Inflammatory macrophage (primary cell): ENCODE results near the gene SAMD15.
"Not testable (repeated sequence)": the region's sequence is repeated elsewhere in the genome, so short reads cannot be mapped to it uniquely, and the experiment has no call there.

Experiments used
- DNase-seq, 2 donors: peaks; one replicate each; pipeline ENCODE4 v3.0.0-alpha.2; 2020 to 2022

SAMD15 gene

GRCh38 chr14:77375973-77376770, 1.0 kb upstream of the SAMD15 start:
- DNase-seq = peak; percentile 8 to 18

- DNase-seq = no peak
Measured at GRCh38 chr14:77377502-77377844, 294 bp downstream of the SAMD15 start.

GRCh38 chr14:77378701-77379100, 1.5 kb downstream of the SAMD15 start:
- peak; percentile 36 to 77 for DNase-seq

DNA sequence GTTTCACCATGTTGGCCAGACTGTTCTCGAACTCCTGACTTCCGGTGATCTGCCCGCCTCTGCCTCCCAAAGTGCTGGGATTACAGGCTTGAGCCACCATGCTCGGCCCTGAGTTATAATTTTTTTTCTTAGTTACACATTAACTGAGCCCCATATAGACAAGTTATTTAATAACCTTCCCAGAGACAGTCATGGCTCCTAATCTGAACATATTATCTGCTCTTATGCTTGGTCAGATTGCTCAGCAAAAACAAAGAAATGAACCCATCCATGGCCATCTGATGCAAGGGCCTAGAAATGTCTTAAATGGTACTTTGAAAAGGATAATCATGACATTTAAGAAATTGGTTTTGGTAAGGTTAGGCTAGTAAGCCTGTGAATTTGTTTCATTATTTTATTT, 13.0 kb downstream of the SAMD15 start:
- DNase-seq = no peak

DNA sequence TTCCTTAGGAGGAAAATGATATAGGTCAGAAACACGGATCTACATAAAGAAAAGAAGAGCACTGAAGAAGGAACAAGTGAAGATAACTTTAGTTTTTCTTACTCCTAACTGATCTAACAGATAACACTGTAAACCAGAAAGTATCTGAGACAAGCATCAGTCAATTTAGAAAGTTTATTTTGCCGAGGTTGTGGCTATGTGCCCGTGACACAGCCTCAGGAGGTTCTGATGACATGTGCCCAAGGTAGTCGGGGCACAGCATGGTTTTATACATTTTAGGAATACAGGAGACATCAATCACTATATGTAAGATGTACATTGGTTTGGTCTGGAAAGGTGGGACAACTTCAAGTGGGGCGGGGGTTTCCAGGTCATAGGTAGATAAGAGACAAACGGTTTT, 23.0 kb downstream of the SAMD15 start:
- no peak for DNase-seq

GRCh38 chr14:77403768-77404167, 26.6 kb downstream of the SAMD15 start:
- no peak for DNase-seq

- no peak for DNase-seq
Measured at GRCh38 chr14:77406086-77406485, 28.9 kb downstream of the SAMD15 start.

DNA sequence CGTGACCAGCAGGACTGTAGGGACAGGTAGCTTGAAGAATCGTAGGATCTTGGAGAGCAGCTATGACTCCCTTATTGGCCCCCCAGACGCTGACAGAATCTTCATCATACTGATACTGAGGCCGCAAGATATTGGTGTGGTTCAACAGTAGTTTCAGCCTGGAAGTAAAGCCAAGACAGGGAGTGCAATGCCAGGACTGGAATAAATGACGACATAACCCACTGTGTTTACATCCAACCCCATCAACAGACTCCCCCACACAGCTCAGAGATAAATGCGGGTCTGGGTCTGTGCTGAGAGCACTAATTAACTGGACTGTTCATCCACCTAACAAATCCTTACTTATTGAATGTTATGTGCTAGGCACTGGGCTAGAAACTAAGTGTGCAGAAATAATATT, 29.5 kb downstream of the SAMD15 start:
- peak in 1 of 2 donors; percentile 8 for DNase-seq

DNA sequence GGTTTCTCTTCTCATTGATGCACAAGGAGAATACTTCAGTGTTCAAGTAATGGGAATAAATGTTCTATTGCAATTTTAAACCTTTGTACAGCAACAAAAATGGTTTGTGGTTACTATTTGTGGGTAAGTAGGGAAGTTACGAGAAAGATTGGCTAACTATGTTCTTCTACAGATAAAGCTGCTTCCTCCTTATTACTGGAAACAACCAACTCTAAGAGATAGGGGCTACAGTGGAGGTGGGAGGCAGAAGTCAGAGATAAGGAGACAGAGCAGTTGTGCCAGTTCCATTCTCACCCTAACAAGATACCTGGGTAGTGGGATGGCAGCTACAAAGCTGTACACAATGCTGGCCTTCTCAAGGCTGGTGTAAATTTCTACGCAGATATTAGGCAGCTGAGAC, 30.0 kb downstream of the SAMD15 start:
- peak; percentile 45 to 80 for DNase-seq

DNA sequence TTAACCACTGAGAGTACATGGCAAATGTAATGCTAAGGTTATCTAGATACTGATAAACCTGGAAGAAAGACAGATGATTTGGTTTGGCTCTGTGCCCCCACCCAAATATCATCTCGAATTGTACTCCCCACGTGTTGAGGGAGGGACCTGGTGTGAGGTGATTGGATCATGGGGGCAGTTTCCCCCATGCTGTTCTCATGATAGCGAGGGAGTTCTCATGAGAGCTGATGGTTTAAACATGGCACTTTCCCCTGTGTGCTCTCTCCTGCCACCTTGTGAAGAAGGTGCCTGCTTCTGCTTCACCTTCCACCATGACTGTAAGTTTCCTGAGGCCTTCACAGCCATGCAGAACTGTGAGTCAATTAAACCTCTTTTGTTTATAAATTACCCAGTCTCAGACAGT, 32.0 kb downstream of the SAMD15 start:
- DNase-seq = no peak

DNA sequence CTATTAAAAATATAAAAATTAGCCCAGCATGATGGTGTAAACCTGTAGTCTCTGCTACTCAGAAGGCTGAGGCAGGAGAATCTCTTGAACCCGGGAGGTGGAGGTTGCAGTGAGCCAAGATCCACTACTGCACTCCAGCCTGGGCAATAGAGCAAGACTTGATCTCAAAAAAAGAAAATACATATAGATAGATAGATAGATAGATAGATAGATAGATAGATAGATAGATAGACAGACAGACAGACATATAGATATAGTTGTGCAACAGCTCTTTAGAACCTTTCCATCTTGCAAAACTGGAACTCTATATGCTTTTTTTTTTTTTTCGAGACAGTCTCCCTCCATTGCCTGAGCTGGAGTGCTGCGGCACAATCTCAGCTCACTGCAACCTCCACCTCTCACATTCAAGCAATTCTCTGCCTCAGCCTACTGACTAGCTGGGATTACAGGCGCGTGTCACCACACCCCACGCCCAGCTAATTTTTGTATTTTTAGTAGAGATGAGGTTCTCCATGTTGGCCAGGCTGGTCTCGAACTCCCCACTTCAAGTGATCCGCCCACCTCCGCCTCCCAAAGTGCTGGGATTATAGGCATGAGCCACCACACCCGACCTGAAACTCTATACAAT, 38.3 kb downstream of the SAMD15 start:
- not testable (repeated sequence) for DNase-seq

DNA sequence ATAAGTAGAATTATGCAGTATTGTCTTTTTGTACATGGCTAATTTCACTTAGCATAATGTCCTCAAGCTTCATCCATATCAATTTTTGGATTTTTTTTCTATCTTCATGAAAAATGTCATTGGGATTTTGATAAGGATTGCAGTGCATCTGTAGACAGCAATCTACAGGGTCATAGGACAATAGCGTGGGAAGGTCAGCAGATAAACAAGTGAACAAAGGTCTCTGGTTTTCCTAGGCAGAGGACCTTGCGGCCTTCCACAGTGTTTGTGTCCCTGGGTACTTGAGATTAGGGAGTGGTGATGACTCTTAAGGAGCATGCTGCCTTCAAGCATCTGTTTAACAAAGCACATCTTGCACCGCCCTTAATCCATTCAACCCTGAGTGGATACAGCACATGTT, 38.9 kb downstream of the SAMD15 start:
- DNase-seq = not testable (repeated sequence)

GRCh38 chr14:77416836-77417235, 39.7 kb downstream of the SAMD15 start:
- peak in 1 of 2 donors; percentile 18 for DNase-seq

DNA sequence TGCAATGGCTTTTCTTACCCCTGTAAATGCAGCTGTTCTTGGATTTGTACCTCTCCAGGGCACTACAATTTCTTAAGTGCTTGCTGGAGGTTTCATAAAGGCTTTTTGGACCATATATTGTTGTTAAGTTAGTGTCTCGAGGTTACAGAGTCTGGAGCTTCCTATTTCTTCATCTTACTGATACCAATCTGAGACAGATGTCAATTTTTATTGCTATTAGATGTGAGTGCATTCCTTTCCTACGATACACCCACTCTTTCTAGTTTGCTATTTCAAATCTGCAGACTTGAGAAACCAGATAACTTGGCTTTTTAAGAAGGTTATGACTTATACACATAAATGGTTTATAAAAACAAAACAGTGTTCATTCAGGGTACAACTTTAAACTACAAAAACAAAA, 44.0 kb downstream of the SAMD15 start:
- DNase-seq = no peak

DNA sequence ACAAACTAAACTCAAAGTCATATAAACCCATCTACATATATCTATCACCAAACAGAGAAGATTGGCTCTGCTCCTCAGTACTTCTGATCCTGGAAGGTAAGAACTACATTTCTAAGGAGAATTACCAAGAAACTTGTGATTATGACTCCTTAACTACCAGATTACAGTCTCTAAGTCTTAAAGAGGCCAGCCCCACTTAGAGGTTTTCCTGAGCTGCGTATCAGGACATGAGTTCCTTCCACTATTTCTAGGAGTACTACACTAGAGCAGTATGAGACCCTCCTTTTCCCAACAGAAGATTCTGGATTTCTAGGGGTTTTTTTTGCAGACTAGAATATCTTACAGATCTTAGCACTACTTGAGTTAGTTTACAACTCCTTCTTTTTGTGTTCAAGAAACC, 46.2 kb downstream of the SAMD15 start, which contains the start of gene NOXRED1:
Gene NOXRED1 (minus strand): TSS at position 101 of the 400 bp plus-strand sequence. CDS start 634 bp downstream, outside the sequence.
- no peak for DNase-seq

DNA sequence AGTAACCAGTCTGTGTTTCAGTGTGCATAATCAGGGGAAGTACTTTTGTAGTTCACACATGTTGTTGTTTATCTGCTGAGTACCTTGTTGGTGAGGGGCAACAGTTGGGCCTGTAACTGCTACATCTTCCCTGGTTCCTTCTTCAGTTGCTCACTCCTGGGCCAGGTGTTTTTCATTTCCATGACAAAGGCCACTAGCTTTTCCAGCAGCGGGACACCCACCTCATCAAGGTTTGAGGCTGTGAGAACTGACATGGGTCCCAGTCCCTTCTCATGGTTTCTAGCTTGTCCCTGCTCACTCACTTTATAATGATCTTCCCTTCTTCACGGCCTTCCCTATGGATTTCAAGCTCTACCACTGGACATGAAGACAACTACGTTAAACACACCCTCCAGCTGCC, 47.7 kb downstream of the SAMD15 start:
- DNase-seq = no peak

DNA sequence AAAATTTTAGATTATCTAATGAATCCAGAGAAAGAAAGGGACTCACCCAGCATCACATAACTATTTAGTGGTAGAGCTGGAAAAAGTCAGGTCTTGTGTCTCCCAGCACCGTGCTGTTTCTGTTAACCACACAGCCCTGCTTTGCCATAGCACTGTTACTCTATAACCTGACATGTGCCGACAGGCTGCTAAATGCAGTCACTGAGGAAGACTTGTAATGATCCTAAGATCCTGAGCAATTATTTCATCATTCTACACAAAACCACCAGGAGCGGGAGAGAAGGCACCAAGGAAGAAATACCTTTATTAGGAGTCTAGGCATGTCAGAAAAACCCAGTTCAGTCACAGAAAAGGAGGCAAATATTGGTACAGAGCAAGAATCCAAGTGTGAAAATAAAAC, 49.2 kb downstream of the SAMD15 start:
- no peak for DNase-seq

GRCh38 chr14:77436042-77436441, 58.9 kb downstream of the SAMD15 start:
- DNase-seq = no peak

DNA sequence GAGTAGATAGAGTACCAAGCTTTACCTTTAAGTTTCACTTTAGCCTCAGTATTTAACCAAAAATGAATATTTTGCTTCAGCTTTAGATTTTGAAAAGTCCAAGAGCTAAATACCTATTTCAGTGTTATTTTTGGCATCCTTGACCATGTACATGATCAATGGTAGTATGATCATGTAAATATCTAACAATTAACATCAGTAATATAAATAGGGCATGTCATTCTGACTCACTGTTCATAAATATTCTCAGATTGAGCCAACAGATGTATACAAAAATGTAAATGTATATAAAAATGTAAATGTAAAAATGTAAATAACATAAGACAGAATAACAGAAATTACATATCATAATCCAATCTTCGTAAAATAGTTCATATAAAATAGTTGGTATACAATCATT, 61.4 kb downstream of the SAMD15 start:
- no peak for DNase-seq

DNA sequence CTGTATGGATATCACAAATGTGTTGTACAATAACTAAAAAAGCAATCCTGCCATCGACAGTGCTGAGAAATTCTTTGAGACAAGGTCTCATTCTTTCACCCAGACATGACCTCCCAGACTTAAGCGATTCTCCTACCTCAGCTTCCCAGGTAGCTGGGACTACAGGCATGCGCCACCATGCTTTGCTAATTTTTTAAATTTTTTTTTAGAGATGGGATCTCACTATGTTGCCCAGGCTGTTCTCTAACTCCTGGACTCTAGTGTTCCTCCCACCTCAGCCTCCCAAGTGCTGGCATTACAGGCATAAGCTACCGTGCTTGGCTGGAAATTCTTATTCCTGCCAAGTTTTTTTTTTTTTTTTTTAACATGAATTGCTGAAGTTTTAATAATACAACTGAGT, 62.7 kb downstream of the SAMD15 start:
- no peak for DNase-seq
